Activated CD4-positive, CD25-positive, alpha-beta regulatory T cell treated with anti-CD3 and anti-CD28 coated beads, Interleukin-2, amount 50 U/mL, for 24 hours (primary cell): ENCODE data around the gene EDAR.

ENCODE experiments used
- ATAC-seq, 2 donors: fragments of 150-1000 bp; cut with Tn5 transposase; one replicate each; pipeline ENCODE4 v1.10.0; 2021; ENCODE audit warnings: mild to moderate bottlenecking in 1 of 2, moderate library complexity in 1 of 2

EDAR gene

GRCh38 chr2:108938077-108938710 lies 50.8 kb downstream of the EDAR start:
- peak; percentile 24 to 28 for ATAC-seq

- ATAC-seq: no peak
Observed at GRCh38 chr2:108937367-108938017, 51.5 kb downstream of the EDAR start.

- ATAC-seq: no peak
Observed at GRCh38 chr2:108936866-108937265, 52.2 kb downstream of the EDAR start.

GRCh38 chr2:108936076-108936864 lies 52.8 kb downstream of the EDAR start:
- no peak for ATAC-seq

- ATAC-seq: no peak
Observed at GRCh38 chr2:108935271-108935741, 53.7 kb downstream of the EDAR start.

GRCh38 chr2:108934583-108935245 lies 54.3 kb downstream of the EDAR start:
- ATAC-seq: no peak

- ATAC-seq: no peak
Observed at GRCh38 chr2:108934151-108934550, 54.9 kb downstream of the EDAR start.

GRCh38 chr2:108933691-108934117 lies 55.3 kb downstream of the EDAR start:
- ATAC-seq: no peak

GRCh38 chr2:108932736-108933332 lies 56.2 kb downstream of the EDAR start:
- no peak for ATAC-seq

GRCh38 chr2:108931372-108931771 lies 57.6 kb downstream of the EDAR start:
- ATAC-seq: no peak

- no peak for ATAC-seq
Observed at GRCh38 chr2:108929807-108930425, 59.1 kb downstream of the EDAR start.

GRCh38 chr2:108928660-108929377 lies 60.2 kb downstream of the EDAR start:
- ATAC-seq: no peak

- no peak for ATAC-seq
Observed at GRCh38 chr2:108927936-108928659, 60.9 kb downstream of the EDAR start.

- no peak for ATAC-seq
Observed at GRCh38 chr2:108927405-108927804, 61.6 kb downstream of the EDAR start.

- ATAC-seq: no peak
Observed at GRCh38 chr2:108926561-108927380, 62.2 kb downstream of the EDAR start.

- ATAC-seq: no peak
Observed at GRCh38 chr2:108925735-108926134, 63.3 kb downstream of the EDAR start.

- ATAC-seq: no peak
Observed at GRCh38 chr2:108925286-108925685, 63.7 kb downstream of the EDAR start.

- ATAC-seq: no peak
Observed at GRCh38 chr2:108924580-108925251, 64.3 kb downstream of the EDAR start.
